Mesendoderm (in vitro differentiated cells): Measurements from ENCODE around the gene FCRL6.

Source experiments
- DNase-seq: peaks from one replicate; pipeline ENCODE4 v3.0.0; 2013
- H2AK5ac ChIP-seq: 2 replicates; pipeline ENCODE4 v1.6.1; 2013; ENCODE audit warnings: low read length, inconsistent platforms
- H2BK120ac ChIP-seq: 2 replicates; pipeline ENCODE4 v1.6.1; 2013; ENCODE audit warnings: low read depth, mild to moderate bottlenecking, low read length, moderate library complexity, mixed read lengths
- H2BK15ac ChIP-seq: replicated peaks from 2 replicates; pipeline ENCODE4 v1.6.1; 2013; ENCODE audit warnings: low read depth, mild to moderate bottlenecking, moderate library complexity
- H2BK5ac ChIP-seq: 2 replicates; pipeline ENCODE4 v1.6.1; 2013; ENCODE audit warnings: low read length, inconsistent platforms
- H3K18ac ChIP-seq: 2 replicates; pipeline ENCODE4 v1.6.1; 2013; ENCODE audit warnings: mild to moderate bottlenecking, low read length, mixed read lengths
- H3K23ac ChIP-seq: one replicate; pipeline ENCODE4 v1.6.1; 2013; ENCODE audit warnings: low read length
- H3K27ac ChIP-seq: 2 replicates; pipeline ENCODE4 v1.5.1; 2013; ENCODE audit warnings: low read depth, mild to moderate bottlenecking, inconsistent platforms, low read length, moderate library complexity
- H3K27me3 ChIP-seq: 2 replicates; pipeline ENCODE4 v1.6.1; 2013; ENCODE audit warnings: low read length, control low read depth, mild to moderate bottlenecking, inconsistent platforms; ENCODE audit not compliant: insufficient read depth, poor library complexity
- H3K36me3 ChIP-seq: 2 replicates; pipeline ENCODE4 v1.6.1; 2013; ENCODE audit warnings: low read length, inconsistent platforms; ENCODE audit not compliant: control insufficient read depth, insufficient read depth
- H3K4ac ChIP-seq: one replicate; pipeline ENCODE4 v1.6.1; 2013; ENCODE audit warnings: low read depth, mild to moderate bottlenecking, low read length, moderate library complexity
- H3K4me1 ChIP-seq: 2 replicates; pipeline ENCODE4 v1.6.1; 2013; ENCODE audit warnings: low read depth, low read length, inconsistent platforms; ENCODE audit not compliant: control insufficient read depth
- H3K4me2 ChIP-seq: 2 replicates; pipeline ENCODE4 v1.6.1; 2013; ENCODE audit warnings: low read length
- H3K4me3 ChIP-seq: 2 replicates; pipeline ENCODE4 v1.5.1; 2013; ENCODE audit warnings: mild to moderate bottlenecking, low read length
- H3K56ac ChIP-seq: one replicate; pipeline ENCODE4 v1.6.1; 2013; ENCODE audit warnings: low read length
- H3K79me1 ChIP-seq: 2 replicates; pipeline ENCODE4 v1.6.1; 2013; ENCODE audit warnings: low read length, inconsistent platforms
- H3K79me2 ChIP-seq: 2 replicates; pipeline ENCODE4 v1.6.1; 2013; ENCODE audit warnings: mild to moderate bottlenecking, low read length; ENCODE audit not compliant: control insufficient read depth, insufficient read depth
- H3K9ac ChIP-seq: 2 replicates; pipeline ENCODE4 v1.6.1; 2013; ENCODE audit warnings: low read length, inconsistent platforms
- H4K5ac ChIP-seq: one replicate; pipeline ENCODE4 v1.6.1; 2013; ENCODE audit warnings: low read length
- H4K8ac ChIP-seq: one replicate; pipeline ENCODE4 v1.6.1; 2013; ENCODE audit warnings: low read depth, mild to moderate bottlenecking, control low read depth, low read length, moderate library complexity
- WGBS: extraction: QIAGEN DNeasy Blood & Tissue Kit; methylation state at CpG from one replicate; pipeline ENCODE4 v1.1.7; 2013; ENCODE audit warnings: low lambda C conversion rate, missing lambda C conversion rate; ENCODE audit not compliant: insufficient coverage; ENCODE audit errors: extremely low coverage; 5-methylcytosine and 5-hydroxymethylcytosine counted together

The FCRL6 gene

DNA sequence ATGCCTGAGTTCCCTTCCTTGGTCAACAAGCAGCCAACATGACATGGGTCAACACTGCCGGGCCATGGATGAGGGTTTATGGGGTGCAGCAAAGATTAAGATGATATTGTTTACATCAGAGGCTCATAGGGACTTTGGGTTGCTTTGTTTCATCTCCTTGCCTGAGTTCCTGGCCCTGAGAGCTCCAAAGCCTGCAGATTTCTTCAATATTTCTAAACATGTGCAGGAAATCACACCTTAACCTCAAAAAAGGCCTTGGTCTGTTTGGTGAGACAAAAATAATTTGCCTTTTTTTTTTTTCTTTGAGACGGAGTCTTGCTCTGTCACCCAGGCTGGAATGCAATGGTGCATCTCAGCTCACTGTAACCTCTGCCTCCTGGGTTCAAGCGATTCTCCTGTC, 25.4 kb downstream of the FCRL6 start:
- Histone ChIP-seq H3K18ac (no peak overlapping the region), H4K8ac (no peak overlapping the region), H3K4ac (no peak overlapping the region), H3K27me3 (no peaks in the 10 kb centered on the region), H3K79me1 (no peaks in the 10 kb centered on the region), H3K9ac (no peak overlapping the region), H2BK5ac (no peak overlapping the region), H3K23ac (no peak overlapping the region), H3K79me2 (no peaks in the 10 kb centered on the region), H3K27ac (no peak overlapping the region), H2AK5ac (no peak overlapping the region), H3K4me2 (no peak overlapping the region), H3K4me3 (no peak overlapping the region), H4K5ac (no peak overlapping the region), H2BK120ac (no peak overlapping the region), H3K36me3 (no peaks in the 10 kb centered on the region), H2BK15ac (no peak overlapping the region), H3K4me1 (peaks cover 12% of the 10 kb centered on the region), H3K56ac (no peak overlapping the region)
- no peak for DNase-seq
- no CpG with 5 or more reads among the region's 3 CpGs for WGBS

DNA sequence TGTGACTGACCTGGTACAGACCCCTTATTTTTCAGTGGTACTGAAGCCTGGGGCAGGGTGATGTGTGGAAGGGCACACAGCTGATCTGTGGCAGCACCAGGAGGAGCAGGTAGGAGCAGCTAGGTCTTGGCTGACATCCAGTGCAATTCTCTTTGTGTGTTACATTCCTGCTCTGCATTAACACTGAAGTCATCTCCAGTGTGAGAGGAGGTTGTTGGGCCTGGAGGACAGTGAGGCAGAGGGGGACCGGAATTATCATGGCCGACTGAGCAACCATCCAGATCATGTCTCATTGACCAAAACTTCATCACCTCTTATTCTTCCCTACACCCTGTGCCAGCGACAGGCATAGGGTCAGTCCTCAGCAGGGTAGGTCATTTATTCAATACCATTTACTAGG, 26.0 kb downstream of the FCRL6 start:
- no CpG with 5 or more reads among the region's 3 CpGs for WGBS
- Histone ChIP-seq H3K27me3 (no peaks in the 10 kb centered on the region), H3K27ac (no peak overlapping the region)

DNA sequence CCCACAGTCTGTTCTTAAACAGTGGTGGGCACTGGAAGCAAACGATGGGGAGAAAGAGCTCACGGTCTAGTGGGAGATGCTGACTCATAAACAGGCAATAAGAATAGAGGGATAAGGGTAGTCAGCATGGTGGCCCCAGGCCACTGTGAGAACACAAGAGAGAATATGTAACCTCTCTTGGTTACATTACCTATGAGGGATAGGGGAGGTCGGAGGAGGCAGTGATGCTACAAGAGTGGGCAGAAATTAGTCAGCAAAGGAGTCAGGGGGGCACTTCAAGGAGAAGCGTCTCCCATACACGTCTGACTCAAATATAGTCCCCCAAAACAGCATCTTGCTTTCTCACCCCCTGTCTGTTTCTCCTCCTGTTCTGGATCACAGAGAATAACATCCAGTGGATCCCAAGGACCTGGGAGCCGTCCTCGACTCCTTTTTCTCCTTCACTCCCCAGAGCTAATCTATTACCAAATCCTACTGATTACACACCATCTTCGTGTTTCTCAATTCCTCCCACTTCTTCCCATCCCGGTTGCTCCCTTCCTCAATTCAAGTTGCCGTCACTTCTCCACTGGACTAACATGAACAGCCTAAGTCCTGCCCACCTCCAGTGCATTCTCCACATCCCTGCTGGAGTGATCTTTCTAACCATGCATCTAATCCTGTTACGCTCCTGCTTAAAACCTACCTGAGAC, 26.6 kb downstream of the FCRL6 start:
- H3K27ac ChIP-seq, result no peak overlapping the region
- H4K8ac ChIP-seq, result no peak overlapping the region
- no peaks in the 10 kb centered on the region for H3K36me3 ChIP-seq
- no peaks in the 10 kb centered on the region for H3K79me1 ChIP-seq
- H2BK5ac ChIP-seq, result no peak overlapping the region
- H3K4me3 ChIP-seq, result no peak overlapping the region
- no peak overlapping the region for H2BK120ac ChIP-seq
- DNase-seq, result no peak
- no peak overlapping the region for H4K5ac ChIP-seq
- H3K4ac ChIP-seq, result no peak overlapping the region
- no peak overlapping the region for H3K56ac ChIP-seq
- H3K79me2 ChIP-seq, result no peaks in the 10 kb centered on the region
- no CpG with 5 or more reads among the region's 11 CpGs for WGBS
- no peak overlapping the region for H3K4me2 ChIP-seq
- no peak overlapping the region for H2AK5ac ChIP-seq
- H3K9ac ChIP-seq, result no peak overlapping the region
- H2BK15ac ChIP-seq, result no peak overlapping the region
- no peak overlapping the region for H3K23ac ChIP-seq
- H3K4me1 ChIP-seq, result peaks cover 6% of the 10 kb centered on the region
- H3K18ac ChIP-seq, result no peak overlapping the region
- H3K27me3 ChIP-seq, result no peaks in the 10 kb centered on the region

More for the DNA sequence above, 26.0 kb downstream of the FCRL6 start:
- H3K4me1 ChIP-seq, result peaks cover 10% of the 10 kb centered on the region
- H3K56ac ChIP-seq, result no peak overlapping the region
- no peak overlapping the region for H3K23ac ChIP-seq
- no peak overlapping the region for H4K8ac ChIP-seq
- no peak overlapping the region for H4K5ac ChIP-seq
- no peak overlapping the region for H2BK5ac ChIP-seq
- no peak overlapping the region for H3K4ac ChIP-seq
- no peak overlapping the region for H2AK5ac ChIP-seq
- H3K4me2 ChIP-seq, result no peak overlapping the region
- H3K79me2 ChIP-seq, result no peaks in the 10 kb centered on the region
- no peak for DNase-seq
- no peak overlapping the region for H3K4me3 ChIP-seq
- H3K9ac ChIP-seq, result no peak overlapping the region
- no peak overlapping the region for H3K18ac ChIP-seq
- H3K79me1 ChIP-seq, result no peaks in the 10 kb centered on the region
- H2BK120ac ChIP-seq, result no peak overlapping the region
- H2BK15ac ChIP-seq, result no peak overlapping the region
- no peaks in the 10 kb centered on the region for H3K36me3 ChIP-seq

DNA sequence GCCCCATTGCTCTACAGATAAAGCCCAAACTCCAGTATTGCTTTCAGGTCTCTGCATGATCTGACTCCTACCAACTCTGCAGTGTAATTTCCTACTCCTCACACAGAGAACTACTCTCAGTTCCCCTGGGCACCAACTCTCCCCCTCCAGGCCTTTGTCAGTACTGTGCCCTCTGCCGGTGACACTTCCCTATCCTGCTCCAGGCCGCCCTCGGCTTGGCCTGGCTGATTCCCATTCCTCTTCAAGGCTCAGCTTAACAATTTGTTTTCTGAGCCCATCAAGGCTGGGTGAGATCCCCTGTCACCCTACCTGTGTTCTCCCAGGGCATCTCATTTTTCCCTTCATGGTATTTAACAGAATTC, 27.1 kb downstream of the FCRL6 start:
- H3K79me2 ChIP-seq, result no peaks in the 10 kb centered on the region
- no peak overlapping the region for H2BK15ac ChIP-seq
- H3K18ac ChIP-seq, result no peak overlapping the region
- no peak overlapping the region for H3K9ac ChIP-seq
- no peak overlapping the region for H3K4me2 ChIP-seq
- H3K56ac ChIP-seq, result no peak overlapping the region
- WGBS, result no CpG with 5 or more reads among the region's 3 CpGs
- no peak overlapping the region for H2BK5ac ChIP-seq
- no peak overlapping the region for H3K4me3 ChIP-seq
- no peak overlapping the region for H4K8ac ChIP-seq
- H3K4me1 ChIP-seq, result peaks cover 3% of the 10 kb centered on the region
- no peaks in the 10 kb centered on the region for H3K36me3 ChIP-seq
- H3K27ac ChIP-seq, result no peak overlapping the region
- no peaks in the 10 kb centered on the region for H3K79me1 ChIP-seq
- no peak overlapping the region for H3K23ac ChIP-seq
- H2AK5ac ChIP-seq, result no peak overlapping the region
- no peak overlapping the region for H2BK120ac ChIP-seq
- DNase-seq, result peak; percentile 79
- no peak overlapping the region for H4K5ac ChIP-seq
- no peaks in the 10 kb centered on the region for H3K27me3 ChIP-seq
- no peak overlapping the region for H3K4ac ChIP-seq

DNA sequence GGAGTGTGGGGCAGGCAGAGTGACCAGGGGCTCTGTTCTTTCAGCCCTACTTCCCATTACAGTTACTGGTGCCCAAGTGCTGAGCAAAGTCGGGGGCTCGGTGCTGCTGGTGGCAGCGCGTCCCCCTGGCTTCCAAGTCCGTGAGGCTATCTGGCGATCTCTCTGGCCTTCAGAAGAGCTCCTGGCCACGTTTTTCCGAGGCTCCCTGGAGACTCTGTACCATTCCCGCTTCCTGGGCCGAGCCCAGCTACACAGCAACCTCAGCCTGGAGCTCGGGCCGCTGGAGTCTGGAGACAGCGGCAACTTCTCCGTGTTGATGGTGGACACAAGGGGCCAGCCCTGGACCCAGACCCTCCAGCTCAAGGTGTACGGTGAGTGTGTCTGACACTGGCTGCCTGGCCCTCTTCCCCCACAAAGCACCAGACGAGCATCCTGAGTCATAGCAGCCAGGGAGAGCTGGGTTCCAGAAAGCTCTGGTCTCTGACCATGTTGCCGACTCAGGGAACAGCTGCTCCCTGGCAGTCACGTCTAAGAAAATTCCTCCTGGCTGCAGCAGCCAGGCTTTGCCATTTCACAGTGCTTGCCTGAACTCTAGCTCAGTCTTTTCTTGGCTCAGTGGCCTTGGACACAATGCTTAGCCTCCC, 27.8 kb downstream of the FCRL6 start:
- H3K79me1 ChIP-seq, result no peaks in the 10 kb centered on the region
- no peak overlapping the region for H4K5ac ChIP-seq
- H3K4me1 ChIP-seq, result peaks cover 3% of the 10 kb centered on the region
- no peak overlapping the region for H2BK120ac ChIP-seq
- no CpG with 5 or more reads among the region's 18 CpGs for WGBS
- no peak overlapping the region for H2AK5ac ChIP-seq
- no peak overlapping the region for H2BK5ac ChIP-seq
- no peak overlapping the region for H3K56ac ChIP-seq
- no peak overlapping the region for H3K4ac ChIP-seq
- peak; percentile 43 for DNase-seq
- no peak overlapping the region for H2BK15ac ChIP-seq
- H3K36me3 ChIP-seq, result no peaks in the 10 kb centered on the region
- no peak overlapping the region for H4K8ac ChIP-seq
- H3K23ac ChIP-seq, result no peak overlapping the region
- no peak overlapping the region for H3K27ac ChIP-seq
- no peak overlapping the region for H3K9ac ChIP-seq
- no peak overlapping the region for H3K4me3 ChIP-seq
- no peaks in the 10 kb centered on the region for H3K79me2 ChIP-seq
- H3K4me2 ChIP-seq, result no peak overlapping the region
- no peak overlapping the region for H3K18ac ChIP-seq
- no peaks in the 10 kb centered on the region for H3K27me3 ChIP-seq

DNA sequence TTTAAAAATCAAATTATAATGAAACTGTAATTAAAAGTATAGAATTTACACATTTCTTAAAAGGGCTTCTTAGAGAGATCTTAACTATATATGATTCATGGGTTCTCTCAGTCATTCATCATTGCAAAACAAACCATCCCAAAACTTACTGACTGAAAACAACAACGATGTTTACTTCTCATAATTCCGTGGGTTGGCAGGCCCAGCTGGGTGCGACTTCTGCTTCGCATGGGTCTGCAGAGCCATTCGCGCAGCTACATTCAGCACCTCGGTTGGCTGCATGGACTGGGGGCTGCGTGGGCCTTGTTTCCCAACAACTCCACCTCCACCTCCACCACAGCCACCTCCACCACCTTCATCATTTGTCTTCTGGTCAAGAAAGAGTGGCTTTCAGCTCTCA, 28.6 kb downstream of the FCRL6 start:
- Histone ChIP-seq H2BK5ac (no peak overlapping the region), H3K23ac (no peak overlapping the region), H3K4ac (no peak overlapping the region), H3K27me3 (no peaks in the 10 kb centered on the region), H3K79me2 (no peaks in the 10 kb centered on the region), H3K18ac (no peak overlapping the region), H2BK15ac (no peak overlapping the region), H3K4me1 (peaks cover 3% of the 10 kb centered on the region), H3K27ac (no peak overlapping the region), H3K79me1 (no peaks in the 10 kb centered on the region), H4K5ac (no peak overlapping the region), H2BK120ac (no peak overlapping the region), H3K9ac (no peak overlapping the region), H2AK5ac (no peak overlapping the region), H3K56ac (no peak overlapping the region), H4K8ac (no peak overlapping the region), H3K4me3 (no peak overlapping the region), H3K4me2 (no peak overlapping the region), H3K36me3 (no peaks in the 10 kb centered on the region)
- WGBS, result no CpG with 5 or more reads among the region's 8 CpGs
- DNase-seq, result no peak
